GM23248 (cell line): ENCODE data around the gene RCL1.

Source experiments
- EZH2 ChIP-seq: fragments of 200-600 bp; sonication (generic); IDR thresholded peaks from 2 replicates; pipeline ENCODE4 v1.6.1; 2018; ENCODE audit warnings: antibody characterized with exemption, mild to moderate bottlenecking; ENCODE audit not compliant: insufficient read depth, poor library complexity, severe bottlenecking
- EZH2phosphoT487 ChIP-seq: fragments of 200-600 bp; sonication (generic); IDR thresholded peaks from 2 replicates; pipeline ENCODE4 v1.6.1; 2018; ENCODE audit warnings: antibody characterized with exemption, moderate library complexity, mild to moderate bottlenecking, low read depth; ENCODE audit not compliant: insufficient read depth

DNA sequence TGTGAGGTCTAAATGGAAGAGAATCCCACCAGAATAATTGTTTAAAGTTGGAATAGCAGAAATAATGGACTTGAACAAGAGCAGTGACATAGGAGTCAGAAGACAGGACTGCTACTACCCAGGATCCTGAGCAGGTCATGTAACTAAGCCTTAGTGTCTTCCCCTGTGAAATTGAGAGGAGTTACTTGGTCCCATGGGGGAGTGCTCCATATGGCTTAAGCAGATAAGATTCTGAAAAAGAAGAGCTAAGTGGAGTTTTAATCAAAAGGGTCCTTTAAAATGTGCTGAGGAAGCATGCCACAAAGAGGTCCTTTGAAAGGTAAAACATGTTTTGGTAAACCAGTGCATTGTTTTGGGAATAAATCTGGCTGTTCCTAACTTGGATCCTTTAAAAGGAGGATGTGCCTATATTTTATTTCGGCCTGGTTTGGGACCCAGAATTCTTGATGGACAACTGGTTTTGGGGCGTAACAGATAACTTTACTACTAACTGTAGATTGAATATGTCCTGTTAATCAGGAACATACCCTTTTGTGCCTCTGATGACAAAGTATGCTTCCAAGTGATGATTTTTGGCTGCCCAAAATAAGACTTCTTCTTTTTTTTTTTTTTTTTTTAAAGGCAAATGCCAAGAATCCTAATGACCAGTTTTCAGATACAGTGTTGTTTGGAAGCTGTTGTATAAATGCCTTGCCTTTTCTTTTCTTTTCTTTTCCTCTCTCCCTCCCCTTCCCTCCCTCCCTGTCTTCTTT is 5.7 kb downstream of the RCL1 start:
- TF ChIP-seq EZH2phosphoT487 (no peak), EZH2 (no peak)
